Liver (tissue), 9 donors: ENCODE results near the gene MTRR. TPM values are rescaled to one million over a fixed set of nuclear protein-coding genes. Genes with fewer than 3 reads are reported as not detected.

Experiments
- DNase-seq: peaks from one replicate; pipeline ENCODE4 v3.0.0-alpha.2; 2017; ENCODE audit warnings: low spot score
- H3K27ac ChIP-seq, 2 donors: one replicate each; pipeline ENCODE4 v1.7.0; 2013; ENCODE audit warnings: inconsistent platforms in 2 of 2, low read length in 2 of 2, control low read depth in 1 of 2, low read depth in 1 of 2, mild to moderate bottlenecking in 1 of 2
- H3K27me3 ChIP-seq, 4 donors: one replicate each; pipeline versions ENCODE4 v1.6.1 to v1.7.0; 2013; ENCODE audit warnings: low read length in 3 of 4, inconsistent platforms in 1 of 4, mild to moderate bottlenecking in 1 of 4, moderate library complexity in 1 of 4; ENCODE audit not compliant: control insufficient read depth in 4 of 4, insufficient read depth in 4 of 4
- H3K36me3 ChIP-seq, 4 donors: one replicate each; pipeline versions ENCODE4 v1.6.1 to v1.7.0; 2013; ENCODE audit warnings: low read length in 3 of 4, mild to moderate bottlenecking in 3 of 4, low read depth in 1 of 4, moderate library complexity in 1 of 4; ENCODE audit not compliant: control insufficient read depth in 4 of 4, insufficient read depth in 3 of 4
- H3K4me1 ChIP-seq, 4 donors: one replicate each; pipeline versions ENCODE4 v1.6.1 to v1.7.0; 2013; ENCODE audit warnings: low read length in 3 of 4, mild to moderate bottlenecking in 3 of 4, moderate library complexity in 1 of 4; ENCODE audit not compliant: control insufficient read depth in 4 of 4, insufficient read depth in 4 of 4
- H3K4me3 ChIP-seq, 3 donors: one replicate each; pipeline versions ENCODE4 v1.6.1 to v1.7.0; 2013; ENCODE audit warnings: low read length in 3 of 3, control low read depth in 1 of 3, low read depth in 1 of 3, mild to moderate bottlenecking in 1 of 3
- H3K9ac ChIP-seq, 2 donors: one replicate each; pipeline ENCODE4 v1.7.0; 2013; ENCODE audit warnings: low read length in 2 of 2, mild to moderate bottlenecking in 2 of 2, moderate library complexity in 2 of 2, control low read depth in 1 of 2, low read depth in 1 of 2
- H3K9me3 ChIP-seq, 4 donors: one replicate each; pipeline versions ENCODE4 v1.6.1 to v1.7.0; 2013; ENCODE audit warnings: low read length in 3 of 4; ENCODE audit not compliant: control insufficient read depth in 4 of 4
- EGR1 ChIP-seq, 2 donors: IDR thresholded peaks; 2 replicates each; pipeline ENCODE4 v1.6.1; 2016 to 2018; ENCODE audit warnings: antibody characterized with exemption in 2 of 2, low read depth in 2 of 2
- FOXA1 ChIP-seq: IDR thresholded peaks from 2 replicates; pipeline ENCODE4 v1.6.1; 2016; ENCODE audit warnings: antibody characterized with exemption
- FOXA2 ChIP-seq: IDR thresholded peaks from 2 replicates; pipeline ENCODE4 v1.6.1; 2016; ENCODE audit warnings: antibody characterized with exemption
- GABPA ChIP-seq, 2 donors: IDR thresholded peaks in 1 of 2; conservative IDR thresholded peaks in 1 of 2; 2 replicates each; pipeline ENCODE4 v1.6.1; 2016; ENCODE audit warnings: antibody characterized with exemption in 2 of 2, mild to moderate bottlenecking in 1 of 2, moderate library complexity in 1 of 2
- HNF4A ChIP-seq, 2 donors: conservative IDR thresholded peaks; 2 replicates each; pipeline ENCODE4 v1.6.1; 2016; ENCODE audit warnings: antibody characterized with exemption in 2 of 2, mild to moderate bottlenecking in 2 of 2
- JUND ChIP-seq, 2 donors: IDR thresholded peaks; 2 replicates each; pipeline ENCODE4 v1.6.1; 2016; ENCODE audit warnings: antibody characterized with exemption in 2 of 2
- NR2F2 ChIP-seq: IDR thresholded peaks from 2 replicates; pipeline ENCODE4 v1.6.1; 2016; ENCODE audit warnings: antibody characterized with exemption
- RAD21 ChIP-seq, 2 donors: IDR thresholded peaks; 2 replicates each; pipeline ENCODE4 v1.6.1; 2016; ENCODE audit warnings: antibody characterized with exemption in 2 of 2, mild to moderate bottlenecking in 2 of 2
- SP1 ChIP-seq: IDR thresholded peaks from 2 replicates; pipeline ENCODE4 v1.6.1; 2018; ENCODE audit warnings: antibody characterized with exemption, mild to moderate bottlenecking
- TAF1 ChIP-seq: conservative IDR thresholded peaks from 2 replicates; pipeline ENCODE4 v1.6.1; 2016; ENCODE audit warnings: antibody characterized with exemption, mild to moderate bottlenecking
- YY1 ChIP-seq: IDR thresholded peaks from 2 replicates; pipeline ENCODE4 v1.6.1; 2016; ENCODE audit warnings: antibody characterized with exemption, mild to moderate bottlenecking
- WGBS: extraction: QIAGEN DNeasy Blood & Tissue Kit; methylation state at CpG from one replicate; pipeline ENCODE4 v1.1.7; 2013; 5-methylcytosine and 5-hydroxymethylcytosine counted together
- polyA plus RNA-seq, 2 donors: library from polyadenylated mRNA; stranded (reverse) in 1 of 2; unstranded in 1 of 2; fragments of 200-250 nt in 1 of 2; fragments of >200 nt in 1 of 2; fragmentation: Nextera tagmentation in 1 of 2; extraction: Ambion mirVana in 1 of 2; gene quantifications; one replicate each; pipeline versions ENCODE4 v1.2.1 to v1.2.3, GENCODE V29; 2013 to 2015
- total RNA-seq, 2 donors: library from RNA; depleted of rRNA; stranded (reverse); fragments of >200 nt; gene quantifications; one replicate each; pipeline ENCODE4 v1.2.3, GENCODE V29; 2014
- TF ChIP-seq, protein P1 (sequence below): IDR thresholded peaks from 2 replicates; pipeline ENCODE4 v1.6.1; 2016; ENCODE audit warnings: antibody characterized with exemption
- TF ChIP-seq, protein P2 (sequence below): IDR thresholded peaks from 2 replicates; pipeline ENCODE4 v1.6.1; 2016; ENCODE audit warnings: antibody characterized with exemption, mild to moderate bottlenecking
- TF ChIP-seq, protein P3 (sequence below): fragments of 150-350 bp; IDR thresholded peaks from 2 replicates; pipeline ENCODE4 v1.5.1; 2017; ENCODE audit warnings: improper control_type of control experiment, low read depth, low read length; ENCODE audit not compliant: missing input control
- TF ChIP-seq, protein P4 (sequence below): IDR thresholded peaks from 2 replicates; pipeline ENCODE4 v1.6.1; 2016; ENCODE audit warnings: antibody characterized with exemption
- donor health status: healthy.
- donor health status: healthy.
- donor health status: healthy.
- donor health status: healthy.
- donor health status: healthy.

The MTRR gene
- total and polyA plus RNA-seq, 4 donors = 16.2 to 49.7 (median 18.0) TPM

DNA sequence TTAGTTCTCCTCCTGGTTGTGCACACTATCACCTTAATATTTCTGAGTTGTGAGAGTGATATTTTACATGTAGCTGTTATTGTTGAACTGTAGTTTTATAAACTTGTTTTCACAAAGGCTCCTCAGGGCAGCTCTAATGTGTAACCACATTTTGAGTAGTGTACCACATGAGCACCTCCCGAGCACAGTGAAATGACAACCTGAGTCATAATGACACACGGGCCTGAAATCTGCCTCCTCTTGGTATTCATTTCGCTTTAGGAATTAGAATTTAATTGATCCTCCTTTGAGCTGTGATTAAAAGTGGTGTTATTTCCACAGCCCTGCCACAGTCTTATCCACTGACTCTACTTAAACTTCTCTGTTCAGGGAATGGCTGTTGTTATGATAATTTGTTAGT is 7.9 kb downstream of the MTRR start:
- no peak overlapping the region for H3K9ac ChIP-seq
- no peaks in the 10 kb centered on the region for H3K27me3 ChIP-seq
- peaks cover 5 to 27% (median 21%) of the 10 kb centered on the region in 4 donors for H3K4me1 ChIP-seq
- peaks cover 6 to 38% (median 30%) of the 10 kb centered on the region in 4 donors for H3K36me3 ChIP-seq
- peaks cover 0 to 4% (median 0%) of the 10 kb centered on the region in 4 donors for H3K9me3 ChIP-seq
- no peak overlapping the region for H3K4me3 ChIP-seq
- H3K27ac ChIP-seq = no peak overlapping the region
- TF ChIP-seq YY1 (no peak), NR2F2 (no peak)
- TF ChIP-seq, protein P1, sequence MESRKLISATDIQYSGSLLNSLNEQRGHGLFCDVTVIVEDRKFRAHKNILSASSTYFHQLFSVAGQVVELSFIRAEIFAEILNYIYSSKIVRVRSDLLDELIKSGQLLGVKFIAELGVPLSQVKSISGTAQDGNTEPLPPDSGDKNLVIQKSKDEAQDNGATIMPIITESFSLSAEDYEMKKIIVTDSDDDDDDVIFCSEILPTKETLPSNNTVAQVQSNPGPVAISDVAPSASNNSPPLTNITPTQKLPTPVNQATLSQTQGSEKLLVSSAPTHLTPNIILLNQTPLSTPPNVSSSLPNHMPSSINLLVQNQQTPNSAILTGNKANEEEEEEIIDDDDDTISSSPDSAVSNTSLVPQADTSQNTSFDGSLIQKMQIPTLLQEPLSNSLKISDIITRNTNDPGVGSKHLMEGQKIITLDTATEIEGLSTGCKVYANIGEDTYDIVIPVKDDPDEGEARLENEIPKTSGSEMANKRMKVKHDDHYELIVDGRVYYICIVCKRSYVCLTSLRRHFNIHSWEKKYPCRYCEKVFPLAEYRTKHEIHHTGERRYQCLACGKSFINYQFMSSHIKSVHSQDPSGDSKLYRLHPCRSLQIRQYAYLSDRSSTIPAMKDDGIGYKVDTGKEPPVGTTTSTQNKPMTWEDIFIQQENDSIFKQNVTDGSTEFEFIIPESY = no peak
- TF ChIP-seq, protein P2, sequence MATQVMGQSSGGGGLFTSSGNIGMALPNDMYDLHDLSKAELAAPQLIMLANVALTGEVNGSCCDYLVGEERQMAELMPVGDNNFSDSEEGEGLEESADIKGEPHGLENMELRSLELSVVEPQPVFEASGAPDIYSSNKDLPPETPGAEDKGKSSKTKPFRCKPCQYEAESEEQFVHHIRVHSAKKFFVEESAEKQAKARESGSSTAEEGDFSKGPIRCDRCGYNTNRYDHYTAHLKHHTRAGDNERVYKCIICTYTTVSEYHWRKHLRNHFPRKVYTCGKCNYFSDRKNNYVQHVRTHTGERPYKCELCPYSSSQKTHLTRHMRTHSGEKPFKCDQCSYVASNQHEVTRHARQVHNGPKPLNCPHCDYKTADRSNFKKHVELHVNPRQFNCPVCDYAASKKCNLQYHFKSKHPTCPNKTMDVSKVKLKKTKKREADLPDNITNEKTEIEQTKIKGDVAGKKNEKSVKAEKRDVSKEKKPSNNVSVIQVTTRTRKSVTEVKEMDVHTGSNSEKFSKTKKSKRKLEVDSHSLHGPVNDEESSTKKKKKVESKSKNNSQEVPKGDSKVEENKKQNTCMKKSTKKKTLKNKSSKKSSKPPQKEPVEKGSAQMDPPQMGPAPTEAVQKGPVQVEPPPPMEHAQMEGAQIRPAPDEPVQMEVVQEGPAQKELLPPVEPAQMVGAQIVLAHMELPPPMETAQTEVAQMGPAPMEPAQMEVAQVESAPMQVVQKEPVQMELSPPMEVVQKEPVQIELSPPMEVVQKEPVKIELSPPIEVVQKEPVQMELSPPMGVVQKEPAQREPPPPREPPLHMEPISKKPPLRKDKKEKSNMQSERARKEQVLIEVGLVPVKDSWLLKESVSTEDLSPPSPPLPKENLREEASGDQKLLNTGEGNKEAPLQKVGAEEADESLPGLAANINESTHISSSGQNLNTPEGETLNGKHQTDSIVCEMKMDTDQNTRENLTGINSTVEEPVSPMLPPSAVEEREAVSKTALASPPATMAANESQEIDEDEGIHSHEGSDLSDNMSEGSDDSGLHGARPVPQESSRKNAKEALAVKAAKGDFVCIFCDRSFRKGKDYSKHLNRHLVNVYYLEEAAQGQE = no peak
- WGBS = 82% methylated on average over 3 of the region's 3 CpGs
- DNase-seq = no peak

DNA sequence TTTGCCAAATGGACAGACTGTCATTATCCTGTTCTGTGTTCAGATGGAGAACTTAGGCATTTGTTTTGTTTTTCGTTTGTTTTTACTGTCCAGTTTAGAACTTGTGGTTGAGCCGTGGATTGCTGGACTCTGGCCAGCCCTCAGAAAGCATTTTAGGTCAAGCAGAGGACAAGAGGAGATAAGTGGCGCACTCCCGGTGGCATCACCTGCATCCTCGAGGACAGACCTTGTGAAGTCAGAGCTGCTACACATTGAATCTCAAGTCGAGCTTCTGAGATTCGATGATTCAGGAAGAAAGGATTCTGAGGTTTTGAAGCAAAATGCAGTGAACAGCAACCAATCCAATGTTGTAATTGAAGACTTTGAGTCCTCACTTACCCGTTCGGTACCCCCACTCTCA is 8.9 kb downstream of the MTRR start:
- WGBS = 36% methylated on average over 9 of the region's 9 CpGs

More for the DNA sequence above, 8.9 kb downstream of the MTRR start:
- Histone ChIP-seq H3K4me1 (peaks cover 5 to 27% (median 21%) of the 10 kb centered on the region in 4 donors), H3K27ac (peak overlapping the region; percentile 48 to 90), H3K27me3 (no peaks in the 10 kb centered on the region), H3K4me3 (no peak overlapping the region), H3K36me3 (peaks cover 8 to 40% (median 35%) of the 10 kb centered on the region in 4 donors), H3K9ac (no peak overlapping the region), H3K9me3 (peaks cover 0 to 4% (median 0%) of the 10 kb centered on the region in 4 donors)
- TF ChIP-seq RAD21 (IDR thresholded peaks at IDR 0.05) (no peak), TAF1 (no peak), FOXA1 (no peak), JUND (IDR thresholded peaks at IDR 0.05) (no peak), GABPA (IDR thresholded peaks at IDR 0.05 in 1 of 2, conservative IDR thresholded peaks at IDR 0.05 in 1 of 2) (no peak), EGR1 (IDR thresholded peaks at IDR 0.05; ENCODE audit: low read depth in 2 of 2) (no peak), FOXA2 (no peak), YY1 (no peak), SP1 (no peak), NR2F2 (no peak), HNF4A (conservative IDR thresholded peaks at IDR 0.05) (no peak)
- TF ChIP-seq, protein P3, sequence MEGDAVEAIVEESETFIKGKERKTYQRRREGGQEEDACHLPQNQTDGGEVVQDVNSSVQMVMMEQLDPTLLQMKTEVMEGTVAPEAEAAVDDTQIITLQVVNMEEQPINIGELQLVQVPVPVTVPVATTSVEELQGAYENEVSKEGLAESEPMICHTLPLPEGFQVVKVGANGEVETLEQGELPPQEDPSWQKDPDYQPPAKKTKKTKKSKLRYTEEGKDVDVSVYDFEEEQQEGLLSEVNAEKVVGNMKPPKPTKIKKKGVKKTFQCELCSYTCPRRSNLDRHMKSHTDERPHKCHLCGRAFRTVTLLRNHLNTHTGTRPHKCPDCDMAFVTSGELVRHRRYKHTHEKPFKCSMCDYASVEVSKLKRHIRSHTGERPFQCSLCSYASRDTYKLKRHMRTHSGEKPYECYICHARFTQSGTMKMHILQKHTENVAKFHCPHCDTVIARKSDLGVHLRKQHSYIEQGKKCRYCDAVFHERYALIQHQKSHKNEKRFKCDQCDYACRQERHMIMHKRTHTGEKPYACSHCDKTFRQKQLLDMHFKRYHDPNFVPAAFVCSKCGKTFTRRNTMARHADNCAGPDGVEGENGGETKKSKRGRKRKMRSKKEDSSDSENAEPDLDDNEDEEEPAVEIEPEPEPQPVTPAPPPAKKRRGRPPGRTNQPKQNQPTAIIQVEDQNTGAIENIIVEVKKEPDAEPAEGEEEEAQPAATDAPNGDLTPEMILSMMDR = no peak
- TF ChIP-seq, protein P2 = no peak
- TF ChIP-seq, protein P4, sequence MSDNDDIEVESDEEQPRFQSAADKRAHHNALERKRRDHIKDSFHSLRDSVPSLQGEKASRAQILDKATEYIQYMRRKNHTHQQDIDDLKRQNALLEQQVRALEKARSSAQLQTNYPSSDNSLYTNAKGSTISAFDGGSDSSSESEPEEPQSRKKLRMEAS = no peak
- DNase-seq = no peak
